ENCODE data around the gene CRK. TPM values are rescaled to one million over a fixed set of nuclear protein-coding genes. Genes with fewer than 3 reads are reported as not detected.

CRK gene
- polyA plus RNA-seq, 1 experiment = 53.8 TPM

DNA sequence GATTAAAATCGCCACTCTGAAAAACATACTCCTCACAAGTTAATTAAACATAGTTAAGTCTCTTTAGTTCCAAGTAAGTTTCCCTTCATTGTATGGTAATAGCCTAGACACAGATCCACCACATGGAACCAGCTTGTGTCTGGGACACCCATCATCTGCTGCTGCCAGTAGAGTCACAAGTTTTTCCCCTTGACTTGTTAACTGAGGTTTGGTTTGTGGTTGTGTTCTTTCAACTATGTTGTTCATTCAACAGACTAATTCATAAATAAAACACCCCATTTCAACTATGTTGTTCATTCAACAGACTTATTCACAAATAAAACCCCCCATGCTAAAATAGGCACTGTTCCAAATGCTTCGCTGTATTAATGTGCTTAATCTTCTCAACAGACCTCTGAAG is 80.4 kb downstream of the CRK start:
- DNase-seq (ENCODE audit: low read depth) = no peak
- Histone ChIP-seq H3K36me3 (ENCODE audit: control insufficient read depth, insufficient read depth, low read length) (peaks cover 2% of the 10 kb centered on the region; the same call in 1 of the 2 replicates), H3K4me3 (ENCODE audit: low read depth, low read length) (no peak overlapping the region), H3K27me3 (ENCODE audit: control insufficient read depth, insufficient read depth, low read length) (no peaks in the 10 kb centered on the region)
- ChIA-PET CTCF (interaction anchor here (6.7 kb wide), 1 partner anchor 9 kb away, joined by 53 read pairs; no protein-coding TSS in a partner anchor), POLR2A (no interaction called here)
- TF ChIP-seq, protein P1, sequence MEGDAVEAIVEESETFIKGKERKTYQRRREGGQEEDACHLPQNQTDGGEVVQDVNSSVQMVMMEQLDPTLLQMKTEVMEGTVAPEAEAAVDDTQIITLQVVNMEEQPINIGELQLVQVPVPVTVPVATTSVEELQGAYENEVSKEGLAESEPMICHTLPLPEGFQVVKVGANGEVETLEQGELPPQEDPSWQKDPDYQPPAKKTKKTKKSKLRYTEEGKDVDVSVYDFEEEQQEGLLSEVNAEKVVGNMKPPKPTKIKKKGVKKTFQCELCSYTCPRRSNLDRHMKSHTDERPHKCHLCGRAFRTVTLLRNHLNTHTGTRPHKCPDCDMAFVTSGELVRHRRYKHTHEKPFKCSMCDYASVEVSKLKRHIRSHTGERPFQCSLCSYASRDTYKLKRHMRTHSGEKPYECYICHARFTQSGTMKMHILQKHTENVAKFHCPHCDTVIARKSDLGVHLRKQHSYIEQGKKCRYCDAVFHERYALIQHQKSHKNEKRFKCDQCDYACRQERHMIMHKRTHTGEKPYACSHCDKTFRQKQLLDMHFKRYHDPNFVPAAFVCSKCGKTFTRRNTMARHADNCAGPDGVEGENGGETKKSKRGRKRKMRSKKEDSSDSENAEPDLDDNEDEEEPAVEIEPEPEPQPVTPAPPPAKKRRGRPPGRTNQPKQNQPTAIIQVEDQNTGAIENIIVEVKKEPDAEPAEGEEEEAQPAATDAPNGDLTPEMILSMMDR (IDR thresholded peaks at IDR 0.05; ENCODE audit: insufficient read depth, low read depth, low read length) = no peak

DNA sequence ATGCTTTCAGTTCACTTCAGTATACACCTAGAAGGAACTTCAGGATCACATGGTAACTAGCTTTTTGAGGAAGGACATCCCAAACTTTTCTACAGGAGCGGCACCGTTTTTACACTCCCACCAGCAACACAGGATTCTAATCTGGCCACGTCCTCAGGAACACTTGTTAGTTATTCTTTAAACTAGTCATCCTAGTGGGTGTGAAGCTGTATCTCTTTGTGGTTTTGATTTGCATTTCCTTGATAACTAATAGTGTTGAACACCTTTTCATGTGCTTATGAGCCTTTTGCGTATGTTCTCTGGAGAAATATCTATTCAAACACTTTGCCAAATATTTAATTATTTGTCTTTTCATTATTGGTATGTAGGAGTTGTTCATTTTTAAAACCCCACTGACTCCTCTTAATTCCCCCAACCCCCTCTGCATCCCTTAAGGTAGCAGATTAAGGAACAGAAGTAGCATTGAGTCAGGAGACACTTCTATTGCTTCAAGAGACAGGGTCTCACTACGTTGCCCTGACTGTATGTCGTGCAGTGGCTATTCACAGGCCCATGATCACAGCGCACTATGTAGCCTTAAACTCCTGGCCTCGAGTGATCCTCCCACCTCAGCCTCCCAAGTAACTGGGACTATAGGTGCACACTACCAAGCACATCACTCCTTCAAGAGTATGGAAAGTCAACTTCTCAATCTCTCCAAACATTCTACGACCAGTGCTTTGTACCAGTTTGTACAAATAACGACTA is 81.4 kb downstream of the CRK start:
- TF ChIP-seq, protein P1 (IDR thresholded peaks at IDR 0.05; ENCODE audit: insufficient read depth, low read depth, low read length) = no peak
- ChIA-PET POLR2A (no interaction called here), CTCF (interaction anchor here (1.4 to 6.7 kb wide), 2 partner anchors 8 to 9 kb away, joined by 4 to 53 read pairs; no protein-coding TSS in a partner anchor)
- Histone ChIP-seq H3K4me3 (ENCODE audit: low read depth, low read length) (no peak overlapping the region), H3K27me3 (ENCODE audit: control insufficient read depth, insufficient read depth, low read length) (no peaks in the 10 kb centered on the region), H3K36me3 (ENCODE audit: control insufficient read depth, insufficient read depth, low read length) (peaks cover 2% of the 10 kb centered on the region; the same call in 1 of the 2 replicates)
- DNase-seq (ENCODE audit: low read depth) = no peak

DNA sequence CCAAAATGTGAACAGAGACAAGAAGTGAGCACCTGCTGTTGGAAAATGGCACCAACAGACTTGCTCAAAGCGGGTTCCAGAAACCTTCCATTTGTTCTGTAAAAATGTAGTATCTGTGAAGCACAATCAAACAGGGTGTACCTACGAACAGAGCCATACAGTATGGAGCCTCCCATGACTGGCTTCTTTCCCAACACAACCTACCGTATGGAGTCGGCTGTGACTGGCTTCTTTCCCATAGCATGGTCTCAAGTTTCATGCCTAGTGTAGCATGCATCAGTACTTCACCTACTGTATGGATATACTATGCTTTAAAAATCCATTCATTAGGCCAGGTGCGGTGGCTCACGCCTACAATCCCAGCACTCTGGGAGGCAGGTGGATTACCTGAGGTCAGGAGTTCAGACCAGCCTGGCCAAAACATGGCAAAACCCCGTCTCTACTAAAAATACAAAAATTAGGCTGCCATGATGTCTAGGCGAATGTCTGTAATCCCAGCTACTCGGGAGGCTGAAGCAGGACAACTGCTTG is 82.3 kb downstream of the CRK start:
- no peaks in the 10 kb centered on the region for H3K27me3 ChIP-seq (ENCODE audit: control insufficient read depth, insufficient read depth, low read length)
- TF ChIP-seq, protein P1 (IDR thresholded peaks at IDR 0.05; ENCODE audit: insufficient read depth, low read depth, low read length) = no peak
- no peak overlapping the region for H3K4me3 ChIP-seq (ENCODE audit: low read depth, low read length)
- CTCF ChIA-PET = interaction anchor here (1.4 kb wide), 1 partner anchor 8 kb away, joined by 4 read pairs; no protein-coding TSS in a partner anchor
- H3K36me3 ChIP-seq (ENCODE audit: control insufficient read depth, insufficient read depth, low read length) = peaks cover 2% of the 10 kb centered on the region; the same call in 1 of the 2 replicates
- no peak for DNase-seq (ENCODE audit: low read depth)
- POLR2A ChIA-PET = no interaction called here

DNA sequence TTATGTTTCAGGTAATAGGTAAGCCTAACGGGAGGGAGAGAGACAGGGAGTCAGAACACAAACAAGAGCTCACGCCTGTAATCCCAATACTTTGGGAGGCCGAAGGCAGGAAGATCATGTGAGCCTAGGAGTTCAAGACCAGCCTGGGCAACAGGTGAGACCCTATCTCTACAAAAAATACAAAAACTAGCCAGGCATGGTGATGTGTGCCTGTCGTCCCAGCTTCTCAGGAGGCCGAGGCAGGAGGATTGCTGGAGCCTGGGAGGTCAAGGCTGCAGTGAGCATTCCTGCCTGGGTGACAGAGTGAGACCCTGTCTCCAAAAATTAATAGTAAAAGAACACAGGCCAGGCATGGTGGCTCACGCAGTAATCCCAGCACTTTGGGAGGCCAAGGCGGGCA is 83.4 kb downstream of the CRK start:
- no peak for DNase-seq (ENCODE audit: low read depth)
- POLR2A ChIA-PET = no interaction called here
- H3K27me3 ChIP-seq (ENCODE audit: control insufficient read depth, insufficient read depth, low read length) = no peaks in the 10 kb centered on the region
- H3K4me3 ChIP-seq (ENCODE audit: low read depth, low read length) = no peak overlapping the region
- peaks cover 2% of the 10 kb centered on the region; the same call in 1 of the 2 replicates for H3K36me3 ChIP-seq (ENCODE audit: control insufficient read depth, insufficient read depth, low read length)
- CTCF ChIA-PET = interaction anchor here (2.2 kb wide), 1 partner anchor 143 kb away, joined by 5 read pairs; no protein-coding TSS in a partner anchor
- TF ChIP-seq, protein P1 (IDR thresholded peaks at IDR 0.05; ENCODE audit: insufficient read depth, low read depth, low read length) = no peak

DNA sequence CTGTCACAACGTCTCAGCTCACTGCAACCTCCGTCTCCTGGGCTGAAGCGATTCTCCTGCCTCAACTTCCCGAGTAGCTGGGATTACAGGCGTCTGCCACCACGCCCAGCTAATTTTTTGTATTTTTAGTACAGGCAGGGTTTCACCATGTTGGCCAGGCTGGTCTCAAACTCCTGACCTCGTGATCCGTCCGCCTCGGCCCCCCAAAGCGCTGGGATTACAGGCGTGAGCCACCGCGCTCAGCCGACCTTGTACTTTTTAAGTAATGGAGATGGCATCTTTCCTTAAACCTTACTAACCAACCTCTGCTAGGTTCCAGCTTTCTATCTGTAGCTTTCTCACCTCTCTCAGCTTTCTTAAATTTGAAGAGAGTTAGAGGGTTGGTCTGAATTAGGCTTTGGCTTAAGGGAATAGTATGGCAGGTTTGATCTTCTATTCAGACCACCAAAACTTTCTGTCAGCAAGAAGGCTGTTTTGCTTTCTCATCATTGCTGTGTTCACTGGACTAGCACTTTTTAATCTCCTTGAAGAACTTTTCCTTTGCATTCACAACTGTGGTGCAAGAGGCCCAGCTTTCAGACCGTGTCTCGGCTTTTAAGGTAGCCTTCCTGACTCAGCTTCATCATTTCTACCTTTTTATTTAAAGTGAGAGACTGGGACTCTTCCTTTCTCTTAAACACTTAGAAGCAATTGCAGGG is 84.0 kb downstream of the CRK start:
- ChIA-PET CTCF (interaction anchor here (0.5 to 2.2 kb wide), 4 partner anchors 11 to 258 kb away, joined by 3 to 5 read pairs (median 3); no protein-coding TSS in a partner anchor), POLR2A (no interaction called here)
- TF ChIP-seq, protein P1 (IDR thresholded peaks at IDR 0.05; ENCODE audit: insufficient read depth, low read depth, low read length) = no peak
- Histone ChIP-seq H3K27me3 (ENCODE audit: control insufficient read depth, insufficient read depth, low read length) (no peaks in the 10 kb centered on the region), H3K4me3 (ENCODE audit: low read depth, low read length) (no peak overlapping the region), H3K36me3 (ENCODE audit: control insufficient read depth, insufficient read depth, low read length) (peaks cover 2% of the 10 kb centered on the region; the same call in 1 of the 2 replicates)
- no peak for DNase-seq (ENCODE audit: low read depth)

Measured in BJ (cell line).